ENCODE measurements around the gene PDZRN3. TPM values are rescaled to one million over a fixed set of nuclear protein-coding genes. Genes with fewer than 3 reads are reported as not detected.

The PDZRN3 gene
- total RNA-seq, 1 donor from 2014 or later: not detected

- no peaks in the 10 kb centered on the region for H3K4me1 Mint-ChIP-seq (ENCODE audit: low read depth)
- H3K9me3 Mint-ChIP-seq: no peaks in the 10 kb centered on the region
- H3K36me3 Mint-ChIP-seq (ENCODE audit: low read depth): no peaks in the 10 kb centered on the region
- intact Hi-C loops (cut with micrococcal nuclease): no loop called here
- no peaks in the 10 kb centered on the region for H3K27me3 Mint-ChIP-seq (ENCODE audit: insufficient read depth)
- H3K4me3 Mint-ChIP-seq: no peak overlapping the region
- no peak for DNase-seq (ENCODE audit: low spot score)
- H3K27ac Mint-ChIP-seq: no peak overlapping the region
Observed at GRCh38 chr3:73411545-73411944, 213.2 kb downstream of the PDZRN3 start.

- no peaks in the 10 kb centered on the region for H3K4me1 Mint-ChIP-seq (ENCODE audit: low read depth)
Observed at GRCh38 chr3:73409138-73409763, 215.5 kb downstream of the PDZRN3 start.

GRCh38 chr3:73408634-73409033, 216.1 kb downstream of the PDZRN3 start:
- Mint-ChIP-seq H3K27me3 (ENCODE audit: insufficient read depth) (no peaks in the 10 kb centered on the region), H3K4me1 (ENCODE audit: low read depth) (no peaks in the 10 kb centered on the region), H3K4me3 (no peak overlapping the region), H3K36me3 (ENCODE audit: low read depth) (no peaks in the 10 kb centered on the region), H3K27ac (no peak overlapping the region), H3K9me3 (no peaks in the 10 kb centered on the region)
- no peak for DNase-seq (ENCODE audit: low spot score)
- intact Hi-C loops (cut with micrococcal nuclease): no loop called here

More at GRCh38 chr3:73409138-73409763, 215.5 kb downstream of the PDZRN3 start:
- no peak overlapping the region for H3K27ac Mint-ChIP-seq
- no peaks in the 10 kb centered on the region for H3K9me3 Mint-ChIP-seq
- H3K4me3 Mint-ChIP-seq: no peak overlapping the region
- intact Hi-C loops (cut with micrococcal nuclease): no loop called here
- DNase-seq (ENCODE audit: low spot score): no peak
- no peaks in the 10 kb centered on the region for H3K27me3 Mint-ChIP-seq (ENCODE audit: insufficient read depth)
- H3K36me3 Mint-ChIP-seq (ENCODE audit: low read depth): no peaks in the 10 kb centered on the region

GRCh38 chr3:73407577-73407976, 217.2 kb downstream of the PDZRN3 start:
- Mint-ChIP-seq H3K27ac (no peak overlapping the region), H3K9me3 (no peaks in the 10 kb centered on the region), H3K36me3 (ENCODE audit: low read depth) (no peaks in the 10 kb centered on the region), H3K4me1 (ENCODE audit: low read depth) (no peaks in the 10 kb centered on the region), H3K27me3 (ENCODE audit: insufficient read depth) (no peaks in the 10 kb centered on the region), H3K4me3 (no peak overlapping the region)
- no peak for DNase-seq (ENCODE audit: low spot score)
- intact Hi-C loops (cut with micrococcal nuclease): no loop called here

- Mint-ChIP-seq H3K4me3 (no peak overlapping the region), H3K27ac (no peak overlapping the region), H3K9me3 (no peaks in the 10 kb centered on the region), H3K36me3 (ENCODE audit: low read depth) (no peaks in the 10 kb centered on the region), H3K4me1 (ENCODE audit: low read depth) (no peaks in the 10 kb centered on the region), H3K27me3 (ENCODE audit: insufficient read depth) (no peaks in the 10 kb centered on the region)
- no peak for DNase-seq (ENCODE audit: low spot score)
- intact Hi-C loops (cut with micrococcal nuclease): no loop called here
Observed at GRCh38 chr3:73405853-73406252, 218.9 kb downstream of the PDZRN3 start.

- no peaks in the 10 kb centered on the region for H3K27me3 Mint-ChIP-seq (ENCODE audit: insufficient read depth)
- H3K9me3 Mint-ChIP-seq: no peaks in the 10 kb centered on the region
- no peaks in the 10 kb centered on the region for H3K36me3 Mint-ChIP-seq (ENCODE audit: low read depth)
- no peak overlapping the region for H3K4me3 Mint-ChIP-seq
- DNase-seq (ENCODE audit: low spot score): no peak
- intact Hi-C loops (cut with micrococcal nuclease): no loop called here
- H3K4me1 Mint-ChIP-seq (ENCODE audit: low read depth): no peaks in the 10 kb centered on the region
- H3K27ac Mint-ChIP-seq: no peak overlapping the region
Observed at GRCh38 chr3:73405000-73405399, 219.7 kb downstream of the PDZRN3 start.

GRCh38 chr3:73404435-73404834, 220.3 kb downstream of the PDZRN3 start:
- intact Hi-C loops (cut with micrococcal nuclease): no loop called here
- no peak overlapping the region for H3K27ac Mint-ChIP-seq
- no peaks in the 10 kb centered on the region for H3K9me3 Mint-ChIP-seq
- no peaks in the 10 kb centered on the region for H3K36me3 Mint-ChIP-seq (ENCODE audit: low read depth)
- DNase-seq (ENCODE audit: low spot score): no peak
- H3K4me1 Mint-ChIP-seq (ENCODE audit: low read depth): no peaks in the 10 kb centered on the region
- no peak overlapping the region for H3K4me3 Mint-ChIP-seq
- no peaks in the 10 kb centered on the region for H3K27me3 Mint-ChIP-seq (ENCODE audit: insufficient read depth)

GRCh38 chr3:73403444-73403843, 221.3 kb downstream of the PDZRN3 start:
- Mint-ChIP-seq H3K27ac (no peak overlapping the region), H3K4me3 (no peak overlapping the region), H3K9me3 (no peaks in the 10 kb centered on the region), H3K27me3 (ENCODE audit: insufficient read depth) (no peaks in the 10 kb centered on the region), H3K4me1 (ENCODE audit: low read depth) (no peaks in the 10 kb centered on the region), H3K36me3 (ENCODE audit: low read depth) (no peaks in the 10 kb centered on the region)
- intact Hi-C loops (cut with micrococcal nuclease): no loop called here
- DNase-seq (ENCODE audit: low spot score): no peak

GRCh38 chr3:73401616-73402279, 223.0 kb downstream of the PDZRN3 start:
- no peak for DNase-seq (ENCODE audit: low spot score)
- Mint-ChIP-seq H3K36me3 (ENCODE audit: low read depth) (no peaks in the 10 kb centered on the region), H3K4me1 (ENCODE audit: low read depth) (no peaks in the 10 kb centered on the region), H3K4me3 (no peak overlapping the region), H3K9me3 (no peaks in the 10 kb centered on the region), H3K27ac (no peak overlapping the region), H3K27me3 (ENCODE audit: insufficient read depth) (no peaks in the 10 kb centered on the region)
- intact Hi-C loops (cut with micrococcal nuclease): no loop called here

- no peak overlapping the region for H3K27ac Mint-ChIP-seq
Observed at GRCh38 chr3:73401059-73401458, 223.7 kb downstream of the PDZRN3 start.

GRCh38 chr3:73399666-73400253, 225.0 kb downstream of the PDZRN3 start:
- Mint-ChIP-seq H3K36me3 (ENCODE audit: low read depth) (no peaks in the 10 kb centered on the region), H3K9me3 (no peaks in the 10 kb centered on the region), H3K4me3 (no peak overlapping the region), H3K4me1 (ENCODE audit: low read depth) (no peaks in the 10 kb centered on the region), H3K27ac (no peak overlapping the region), H3K27me3 (ENCODE audit: insufficient read depth) (no peaks in the 10 kb centered on the region)
- no peak for DNase-seq (ENCODE audit: low spot score)
- intact Hi-C loops (cut with micrococcal nuclease): no loop called here

More at GRCh38 chr3:73401059-73401458, 223.7 kb downstream of the PDZRN3 start:
- Mint-ChIP-seq H3K36me3 (ENCODE audit: low read depth) (no peaks in the 10 kb centered on the region), H3K27me3 (ENCODE audit: insufficient read depth) (no peaks in the 10 kb centered on the region), H3K9me3 (no peaks in the 10 kb centered on the region), H3K4me1 (ENCODE audit: low read depth) (no peaks in the 10 kb centered on the region), H3K4me3 (no peak overlapping the region)
- intact Hi-C loops (cut with micrococcal nuclease): no loop called here
- DNase-seq (ENCODE audit: low spot score): no peak

- Mint-ChIP-seq H3K9me3 (no peaks in the 10 kb centered on the region), H3K4me1 (ENCODE audit: low read depth) (no peaks in the 10 kb centered on the region), H3K27ac (no peak overlapping the region), H3K4me3 (no peak overlapping the region), H3K36me3 (ENCODE audit: low read depth) (no peaks in the 10 kb centered on the region), H3K27me3 (ENCODE audit: insufficient read depth) (no peaks in the 10 kb centered on the region)
- DNase-seq (ENCODE audit: low spot score): no peak
- intact Hi-C loops (cut with micrococcal nuclease): no loop called here
Observed at GRCh38 chr3:73399106-73399505, 225.6 kb downstream of the PDZRN3 start.

GRCh38 chr3:73398084-73398483, 226.7 kb downstream of the PDZRN3 start:
- no peak overlapping the region for H3K4me3 Mint-ChIP-seq
- H3K27me3 Mint-ChIP-seq (ENCODE audit: insufficient read depth): no peaks in the 10 kb centered on the region
- no peak overlapping the region for H3K27ac Mint-ChIP-seq
- no peaks in the 10 kb centered on the region for H3K36me3 Mint-ChIP-seq (ENCODE audit: low read depth)
- intact Hi-C loops (cut with micrococcal nuclease): no loop called here
- H3K9me3 Mint-ChIP-seq: no peaks in the 10 kb centered on the region
- DNase-seq (ENCODE audit: low spot score): no peak
- no peaks in the 10 kb centered on the region for H3K4me1 Mint-ChIP-seq (ENCODE audit: low read depth)

Measured in activated T-helper 1 cell treated with anti-CD3 and anti-CD28 coated beads, Interleukin-12 subunit alpha, Interleukin-12 subunit beta, Interleukin-2, Interleukin-4 antibody, amounts not matched to agents 30 ng/mL and 10 ng/mL and 1 ng/mL, durations not matched to agents 14 hours and 24 hours and 36 hours (primary cell).